ENCODE results near the gene BMP3. TPM values are rescaled to one million over a fixed set of nuclear protein-coding genes. Genes with fewer than 3 reads are reported as not detected.

The BMP3 gene
- total RNA-seq, 2 donors from 2014 or later: 3.3 to 33.4 TPM

DNA sequence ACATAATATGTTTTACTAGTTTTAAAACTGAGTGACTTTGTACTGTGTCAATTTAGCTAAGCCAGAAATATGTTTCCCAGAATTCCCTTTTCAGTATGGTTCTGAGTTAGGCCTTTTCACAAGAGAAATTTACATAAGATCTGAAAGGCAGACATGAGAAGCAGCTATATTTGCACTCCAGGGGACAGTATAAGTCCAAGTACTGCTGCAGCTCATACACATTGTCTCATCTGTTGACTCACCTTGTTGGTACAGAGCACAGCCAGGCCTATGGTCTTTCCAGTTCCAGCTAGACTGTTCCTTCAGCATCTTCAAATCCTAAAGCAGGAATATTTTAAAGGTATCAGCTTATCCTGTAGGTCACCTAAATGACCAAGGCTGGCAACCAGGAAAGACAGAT lies 53.5 kb downstream of the BMP3 start:
- no peaks in the 10 kb centered on the region for H3K4me1 ChIP-seq
- H3K27me3 ChIP-seq: no peaks in the 10 kb centered on the region
- H3K27ac ChIP-seq: no peak overlapping the region
- TF ChIP-seq, protein P1, sequence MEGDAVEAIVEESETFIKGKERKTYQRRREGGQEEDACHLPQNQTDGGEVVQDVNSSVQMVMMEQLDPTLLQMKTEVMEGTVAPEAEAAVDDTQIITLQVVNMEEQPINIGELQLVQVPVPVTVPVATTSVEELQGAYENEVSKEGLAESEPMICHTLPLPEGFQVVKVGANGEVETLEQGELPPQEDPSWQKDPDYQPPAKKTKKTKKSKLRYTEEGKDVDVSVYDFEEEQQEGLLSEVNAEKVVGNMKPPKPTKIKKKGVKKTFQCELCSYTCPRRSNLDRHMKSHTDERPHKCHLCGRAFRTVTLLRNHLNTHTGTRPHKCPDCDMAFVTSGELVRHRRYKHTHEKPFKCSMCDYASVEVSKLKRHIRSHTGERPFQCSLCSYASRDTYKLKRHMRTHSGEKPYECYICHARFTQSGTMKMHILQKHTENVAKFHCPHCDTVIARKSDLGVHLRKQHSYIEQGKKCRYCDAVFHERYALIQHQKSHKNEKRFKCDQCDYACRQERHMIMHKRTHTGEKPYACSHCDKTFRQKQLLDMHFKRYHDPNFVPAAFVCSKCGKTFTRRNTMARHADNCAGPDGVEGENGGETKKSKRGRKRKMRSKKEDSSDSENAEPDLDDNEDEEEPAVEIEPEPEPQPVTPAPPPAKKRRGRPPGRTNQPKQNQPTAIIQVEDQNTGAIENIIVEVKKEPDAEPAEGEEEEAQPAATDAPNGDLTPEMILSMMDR (IDR thresholded peaks at IDR 0.05): peak; percentile 33
- DNase-seq: no peak
- no peaks in the 10 kb centered on the region for H3K36me3 ChIP-seq
- H3K9me3 ChIP-seq: no peaks in the 10 kb centered on the region
- H3K9ac ChIP-seq (ENCODE audit: low read depth in 2 of 2, low read length in 2 of 2): no peak overlapping the region
- intact Hi-C loops (cut with DNase I): no loop called here
- H3K4me3 ChIP-seq: no peak overlapping the region

DNA sequence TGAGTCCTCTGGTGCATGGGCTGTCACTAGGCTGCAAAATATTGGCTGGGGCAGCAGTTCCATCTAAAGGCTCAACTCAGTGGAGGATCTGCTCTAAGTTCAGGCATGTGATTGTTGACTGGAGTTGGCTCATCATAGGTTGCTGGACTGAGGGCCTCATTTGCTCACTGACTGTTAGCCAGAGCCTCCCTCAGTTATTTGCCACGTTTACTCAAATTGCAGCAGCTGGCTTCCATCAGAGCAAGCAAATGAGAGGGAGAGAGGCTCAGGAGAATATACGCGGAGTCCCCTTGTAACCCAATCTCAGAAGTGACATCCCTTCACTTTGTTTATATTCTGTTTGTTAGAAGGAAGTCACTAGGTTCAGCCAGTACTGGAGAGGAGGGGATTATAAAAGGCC lies 54.1 kb downstream of the BMP3 start:
- Histone ChIP-seq H3K4me3 (no peak overlapping the region), H3K27me3 (no peaks in the 10 kb centered on the region), H3K4me1 (no peaks in the 10 kb centered on the region), H3K9me3 (no peaks in the 10 kb centered on the region), H3K36me3 (no peaks in the 10 kb centered on the region), H3K9ac (ENCODE audit: low read depth in 2 of 2, low read length in 2 of 2) (no peak overlapping the region), H3K27ac (no peak overlapping the region)
- TF ChIP-seq, protein P1 (IDR thresholded peaks at IDR 0.05): no peak
- DNase-seq: no peak
- intact Hi-C loops (cut with DNase I): no loop called here

DNA sequence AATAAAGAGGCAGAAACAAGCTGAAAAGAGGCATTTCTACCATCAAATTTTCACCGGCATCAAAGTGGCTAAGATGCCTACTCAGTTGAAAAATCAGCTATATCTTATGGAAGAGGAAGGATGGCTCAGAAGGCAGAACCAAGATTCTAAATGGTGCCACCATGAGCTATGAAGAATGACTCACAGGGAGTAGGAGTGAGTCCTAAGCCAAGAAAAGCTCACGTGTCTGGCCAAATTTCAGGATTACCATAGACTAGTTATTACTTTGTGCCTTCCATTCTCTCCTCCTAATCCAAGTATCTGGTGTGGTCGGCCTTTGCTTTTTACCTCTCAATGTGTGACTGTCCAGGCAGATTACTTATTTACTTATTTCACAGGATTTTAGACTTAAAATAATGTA lies 54.8 kb downstream of the BMP3 start:
- TF ChIP-seq, protein P1 (IDR thresholded peaks at IDR 0.05): no peak

DNA sequence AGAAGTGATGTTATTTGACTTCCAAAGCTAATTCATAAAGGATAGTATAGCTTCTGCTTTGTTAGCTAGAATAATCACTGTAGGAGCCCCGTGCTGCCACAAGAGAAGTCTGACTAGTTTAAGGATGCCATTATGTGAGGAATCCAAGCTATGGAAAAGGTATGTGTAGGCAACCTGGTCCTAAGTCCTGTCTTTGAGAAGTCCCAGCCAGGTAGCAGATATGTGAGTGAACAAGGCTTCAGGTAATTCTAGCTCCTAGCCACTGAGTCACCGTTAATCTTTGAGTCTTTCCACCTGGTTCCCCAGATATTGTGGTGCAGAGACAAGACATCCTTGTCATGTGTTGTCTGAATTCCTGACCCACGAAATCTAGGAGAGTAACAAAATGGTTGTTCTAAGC lies 55.5 kb downstream of the BMP3 start:
- Histone ChIP-seq H3K4me1 (no peaks in the 10 kb centered on the region), H3K27ac (no peak overlapping the region), H3K4me3 (no peak overlapping the region), H3K9me3 (no peaks in the 10 kb centered on the region), H3K36me3 (no peaks in the 10 kb centered on the region), H3K9ac (ENCODE audit: low read depth in 2 of 2, low read length in 2 of 2) (no peak overlapping the region), H3K27me3 (no peaks in the 10 kb centered on the region)
- intact Hi-C loops (cut with DNase I): no loop called here
- DNase-seq: no peak
- TF ChIP-seq, protein P1 (IDR thresholded peaks at IDR 0.05): no peak

More for the DNA sequence above, 54.8 kb downstream of the BMP3 start:
- Histone ChIP-seq H3K9ac (ENCODE audit: low read depth in 2 of 2, low read length in 2 of 2) (no peak overlapping the region), H3K36me3 (no peaks in the 10 kb centered on the region), H3K27me3 (no peaks in the 10 kb centered on the region), H3K4me1 (no peaks in the 10 kb centered on the region), H3K27ac (no peak overlapping the region), H3K9me3 (no peaks in the 10 kb centered on the region), H3K4me3 (no peak overlapping the region)
- DNase-seq: no peak
- intact Hi-C loops (cut with DNase I): no loop called here

DNA sequence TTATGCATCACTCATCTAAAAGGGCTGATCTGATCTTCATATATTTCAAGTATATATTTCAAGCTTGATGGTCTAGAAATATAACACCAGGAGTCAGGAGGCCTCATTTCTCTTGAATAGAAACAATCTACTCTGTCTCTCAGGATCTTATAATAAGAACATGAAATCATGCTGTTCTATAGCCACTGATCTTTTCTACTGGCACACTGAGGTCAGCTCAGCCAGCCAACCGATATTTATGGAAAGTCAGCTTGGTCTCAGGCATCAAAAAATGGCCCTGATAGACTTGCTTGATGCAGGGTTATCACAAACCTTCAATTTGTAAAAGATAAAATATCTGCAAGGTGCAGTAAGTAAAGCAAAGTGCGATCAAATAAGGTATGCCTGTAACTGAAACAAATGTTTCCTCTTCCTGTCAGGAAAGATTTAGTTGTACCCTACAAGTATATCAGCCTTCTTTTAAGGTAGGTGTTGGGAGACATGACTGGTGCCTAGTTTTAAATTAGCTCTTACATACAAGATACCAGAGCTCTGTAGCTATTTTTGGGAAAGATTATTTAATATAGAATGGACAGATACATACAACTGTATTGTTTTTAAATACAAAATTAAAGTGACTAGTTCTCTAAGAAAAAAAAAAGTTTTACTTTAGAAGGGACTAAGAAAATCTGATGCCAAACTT lies 63.4 kb downstream of the BMP3 start:
- Histone ChIP-seq H3K9me3 (no peaks in the 10 kb centered on the region), H3K9ac (ENCODE audit: low read depth in 2 of 2, low read length in 2 of 2) (no peak overlapping the region), H3K4me3 (no peak overlapping the region), H3K36me3 (no peaks in the 10 kb centered on the region), H3K27ac (no peak overlapping the region), H3K4me1 (no peaks in the 10 kb centered on the region), H3K27me3 (no peaks in the 10 kb centered on the region)
- intact Hi-C loops (cut with DNase I): no loop called here
- TF ChIP-seq, protein P1 (IDR thresholded peaks at IDR 0.05): no peak
- DNase-seq: no peak

Measured in colonic mucosa (tissue), 4 donors.